Ramos (cell line): ENCODE data around the gene CATSPERD.

Experiments used
- in situ Hi-C: fragments of 300-500 bp; cut with MboI; formaldehyde crosslinking; loops from one replicate; pipeline ENCODE4 v1.14.3; 2022; ENCODE audit warnings: low sequenced_read_pairs; ENCODE audit not compliant: unreplicated experiment

Gene CATSPERD

GRCh38 chr19:5800361-5801270 is 80.2 kb downstream of the CATSPERD start:
- in situ Hi-C loops, result loop anchor here (5.0 kb wide), 2 partner anchors 92 to 222 kb away; no protein-coding TSS in a partner anchor

- in situ Hi-C loops, result loop anchor here (5.0 kb wide), 2 partner anchors 90 to 220 kb away; no protein-coding TSS in a partner anchor
These were observed 81.6 kb downstream of the CATSPERD start for GRCh38 chr19:5801796-5802619.

- in situ Hi-C loops, result loop anchor here (5.0 kb wide), 2 partner anchors 89 to 219 kb away; no protein-coding TSS in a partner anchor
These were observed 83.0 kb downstream of the CATSPERD start for GRCh38 chr19:5803441-5803751.

GRCh38 chr19:5803752-5804515 is 83.5 kb downstream of the CATSPERD start:
- in situ Hi-C loops, result loop anchor here (5.0 kb wide), 2 partner anchors 88 to 218 kb away; no protein-coding TSS in a partner anchor

GRCh38 chr19:5804516-5805461 is 84.4 kb downstream of the CATSPERD start, which contains the start of gene NRTN:
TSS of gene NRTN (plus strand) at chr19:5805067. CDS start at chr19:5824166, 19,099 bp downstream.
- in situ Hi-C loops, result loop anchor here (5.0 kb wide), 2 partner anchors 88 to 218 kb away; no protein-coding TSS in a partner anchor

- in situ Hi-C loops, result no loop called here
These were observed 85.2 kb downstream of the CATSPERD start for GRCh38 chr19:5805462-5806132.

- in situ Hi-C loops, result no loop called here
These were observed 85.7 kb downstream of the CATSPERD start for GRCh38 chr19:5806133-5806489.

GRCh38 chr19:5806905-5807304 is 86.5 kb downstream of the CATSPERD start:
- in situ Hi-C loops, result no loop called here

- in situ Hi-C loops, result no loop called here
These were observed 87.8 kb downstream of the CATSPERD start for GRCh38 chr19:5808120-5808816.

GRCh38 chr19:5809053-5809452 is 88.6 kb downstream of the CATSPERD start:
- in situ Hi-C loops, result no loop called here

GRCh38 chr19:5809469-5809868 is 89.0 kb downstream of the CATSPERD start:
- in situ Hi-C loops, result no loop called here

GRCh38 chr19:5811117-5811516 is 90.7 kb downstream of the CATSPERD start:
- in situ Hi-C loops, result no loop called here

GRCh38 chr19:5814123-5814851 is 93.8 kb downstream of the CATSPERD start:
- in situ Hi-C loops, result no loop called here

- in situ Hi-C loops, result no loop called here
These were observed 94.4 kb downstream of the CATSPERD start for GRCh38 chr19:5814852-5815246.

- in situ Hi-C loops, result no loop called here
These were observed 96.8 kb downstream of the CATSPERD start for GRCh38 chr19:5817218-5817617.

- in situ Hi-C loops, result no loop called here
These were observed 98.2 kb downstream of the CATSPERD start for GRCh38 chr19:5818594-5818993.

GRCh38 chr19:5820785-5821184 is 100.3 kb downstream of the CATSPERD start:
- in situ Hi-C loops, result no loop called here
